ENCODE data around the gene DLST. TPM values are rescaled to one million over a fixed set of nuclear protein-coding genes. Genes with fewer than 3 reads are reported as not detected.

DLST gene
- total RNA-seq, 2 donors from 2014 or later, result 68.6 to 91.6 TPM

- Histone ChIP-seq H3K4me3 (no peak overlapping the region), H3K9me3 (no peaks in the 10 kb centered on the region), H3K36me3 (no peaks in the 10 kb centered on the region), H3K4me1 (ENCODE audit: control insufficient read depth in 1 of 2, low read depth in 2 of 2) (no peaks in the 10 kb centered on the region), H3K27ac (no peak overlapping the region), H3K27me3 (replicated peaks; ENCODE audit: insufficient read depth) (no peaks in the 10 kb centered on the region)
- no peak for TF ChIP-seq CTCF (IDR thresholded peaks at IDR 0.05)
- DNase-seq (ENCODE audit: low spot score) (no peak), ATAC-seq (ENCODE audit: insufficient number of reproducible peaks, low FRiP score, low read depth) (no peak)
These were observed 35.5 kb upstream of the DLST start for GRCh38 chr14:74846168-74846567.

GRCh38 chr14:74846968-74847665 is 34.6 kb upstream of the DLST start:
- no peak for TF ChIP-seq CTCF (IDR thresholded peaks at IDR 0.05)
- Histone ChIP-seq H3K9me3 (no peaks in the 10 kb centered on the region), H3K27ac (no peak overlapping the region)

GRCh38 chr14:74848768-74849167 is 32.9 kb upstream of the DLST start:
- Histone ChIP-seq H3K27ac (no peak overlapping the region), H3K4me1 (ENCODE audit: control insufficient read depth in 1 of 2, low read depth in 2 of 2) (peaks cover 6 to 9% of the 10 kb centered on the region in 2 donors), H3K4me3 (no peak overlapping the region), H3K9me3 (no peaks in the 10 kb centered on the region), H3K27me3 (replicated peaks; ENCODE audit: insufficient read depth) (no peaks in the 10 kb centered on the region), H3K36me3 (no peaks in the 10 kb centered on the region)
- TF ChIP-seq CTCF (IDR thresholded peaks at IDR 0.05), result no peak
- ATAC-seq (ENCODE audit: insufficient number of reproducible peaks, low FRiP score, low read depth), result no peak
- no peak for DNase-seq (ENCODE audit: low spot score)

More at GRCh38 chr14:74846968-74847665, 34.6 kb upstream of the DLST start:
- Histone ChIP-seq H3K27me3 (replicated peaks; ENCODE audit: insufficient read depth) (no peaks in the 10 kb centered on the region), H3K4me3 (no peak overlapping the region), H3K4me1 (ENCODE audit: control insufficient read depth in 1 of 2, low read depth in 2 of 2) (no peaks in the 10 kb centered on the region), H3K36me3 (no peaks in the 10 kb centered on the region)
- no peak for DNase-seq (ENCODE audit: low spot score)
- no peak for ATAC-seq (ENCODE audit: insufficient number of reproducible peaks, low FRiP score, low read depth)

DNA sequence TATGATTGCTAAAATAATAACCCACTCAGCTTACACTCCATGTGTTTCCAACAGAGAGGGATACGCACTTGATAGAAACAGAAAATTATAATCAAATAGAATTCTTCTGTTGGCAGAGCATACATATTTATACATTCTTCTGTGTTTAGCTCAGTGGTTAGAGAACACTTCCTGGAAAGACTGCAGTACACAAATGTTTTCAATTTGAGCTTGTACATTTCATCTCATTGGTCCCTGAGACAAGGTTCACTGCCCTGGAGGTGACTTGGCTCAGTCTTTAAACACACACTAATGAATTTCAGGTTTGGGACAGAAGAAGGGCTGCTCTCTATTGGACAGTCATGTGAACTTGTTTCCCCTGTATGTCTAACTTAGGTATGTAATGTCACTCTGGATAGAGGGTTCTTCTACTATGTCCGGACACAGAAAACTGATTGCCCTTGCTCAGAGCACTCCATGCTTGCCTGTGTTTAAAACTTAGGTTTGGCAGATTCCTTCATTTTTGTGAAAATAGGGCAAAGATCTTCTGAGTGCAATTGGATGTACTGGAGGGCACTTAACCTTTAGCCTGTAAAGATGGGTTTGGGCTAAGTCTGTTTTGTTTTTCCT is 28.7 kb upstream of the DLST start:
- no peak for DNase-seq (ENCODE audit: low spot score)
- Histone ChIP-seq H3K36me3 (no peaks in the 10 kb centered on the region), H3K9me3 (no peaks in the 10 kb centered on the region), H3K27me3 (replicated peaks; ENCODE audit: insufficient read depth) (no peaks in the 10 kb centered on the region), H3K4me1 (ENCODE audit: control insufficient read depth in 1 of 2, low read depth in 2 of 2) (peaks cover 6 to 11% of the 10 kb centered on the region in 2 donors), H3K27ac (no peak overlapping the region), H3K4me3 (no peak overlapping the region)
- no peak for TF ChIP-seq CTCF (IDR thresholded peaks at IDR 0.05)
- no peak for ATAC-seq (ENCODE audit: insufficient number of reproducible peaks, low FRiP score, low read depth)

DNA sequence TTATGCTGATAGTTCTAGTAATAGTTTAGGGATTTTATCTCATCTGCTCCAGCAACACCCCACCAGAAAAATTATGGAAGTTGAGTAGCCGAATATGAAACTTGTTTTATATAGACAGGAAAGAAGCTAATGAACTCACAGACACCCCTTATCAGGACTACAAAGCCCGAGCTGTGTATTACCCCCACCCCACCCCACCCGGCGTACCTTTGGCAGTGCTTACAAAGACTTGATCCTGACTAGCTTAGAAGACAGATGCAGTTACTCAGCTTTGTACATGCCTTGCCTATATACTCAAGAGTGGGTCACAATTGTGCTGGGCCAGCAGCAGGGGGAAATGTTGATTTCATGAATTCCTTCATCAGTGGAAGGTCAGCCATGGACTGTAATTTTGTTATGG is 28.1 kb upstream of the DLST start:
- TF ChIP-seq CTCF (IDR thresholded peaks at IDR 0.05), result no peak
- H3K27ac ChIP-seq, result no peak overlapping the region
- H3K4me3 ChIP-seq, result no peak overlapping the region
- H3K36me3 ChIP-seq, result no peaks in the 10 kb centered on the region
- ATAC-seq (ENCODE audit: insufficient number of reproducible peaks, low FRiP score, low read depth), result no peak
- no peaks in the 10 kb centered on the region for H3K27me3 ChIP-seq (replicated peaks; ENCODE audit: insufficient read depth)
- no peak for DNase-seq (ENCODE audit: low spot score)
- H3K9me3 ChIP-seq, result no peaks in the 10 kb centered on the region
- peaks cover 6 to 11% of the 10 kb centered on the region in 2 donors for H3K4me1 ChIP-seq (ENCODE audit: control insufficient read depth in 1 of 2, low read depth in 2 of 2)
